ENCODE measurements around the gene MUC7. TPM values are rescaled to one million over a fixed set of nuclear protein-coding genes. Genes with fewer than 3 reads are reported as not detected.
A peak's percentile ranks its signal among the peaks of the same experiment; 100 is the strongest.
"Not testable (repeated sequence)": the region's sequence is repeated elsewhere in the genome, so short reads cannot be mapped to it uniquely, and the experiment has no call there.

Gene MUC7
- total RNA-seq, result not detected

GRCh38 chr4:70471897-70472296 is at the start of gene MUC7:
MUC7 (plus strand) TSS chr4:70472197; CDS start chr4:70474022, 1,825 bp downstream.
- H3K4me1 Mint-ChIP-seq (ENCODE audit: low read depth), result no peaks in the 10 kb centered on the region

DNA sequence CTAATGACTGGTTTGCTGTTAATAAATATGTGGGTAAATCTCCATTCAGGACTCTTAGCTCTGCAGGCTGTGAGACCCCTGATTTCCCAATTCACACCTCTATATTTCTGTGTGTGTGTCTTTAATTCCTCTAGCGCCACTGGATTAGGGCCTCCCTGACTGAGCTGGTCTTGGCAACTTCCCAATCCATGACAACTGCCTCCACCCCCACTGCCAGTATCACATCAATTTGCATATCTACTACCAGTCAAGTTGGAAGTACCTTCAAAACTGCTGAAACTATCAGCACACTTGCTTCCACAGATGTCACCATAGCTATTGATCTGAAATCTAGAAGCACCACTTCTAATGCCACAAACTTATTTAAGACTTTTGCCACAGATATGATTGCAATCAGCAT is 46.7 kb upstream of the MUC7 start:
- no peak for DNase-seq
- no peaks in the 10 kb centered on the region for H3K4me1 Mint-ChIP-seq (ENCODE audit: low read depth)
- H3K4me3 Mint-ChIP-seq, result no peak overlapping the region
- no peaks in the 10 kb centered on the region for H3K36me3 Mint-ChIP-seq (ENCODE audit: insufficient read depth)
- ATAC-seq, result no peak
- H3K27me3 Mint-ChIP-seq (ENCODE audit: low read depth), result peaks cover 2% of the 10 kb centered on the region
- no peaks in the 10 kb centered on the region for H3K9me3 Mint-ChIP-seq

More at GRCh38 chr4:70471897-70472296, at the start of gene MUC7:
- no peak for ATAC-seq
- Mint-ChIP-seq H3K36me3 (ENCODE audit: insufficient read depth) (no peaks in the 10 kb centered on the region), H3K4me3 (no peak within 1 kb of the TSS), H3K27me3 (ENCODE audit: low read depth) (no peaks in the 10 kb centered on the region), H3K9me3 (peaks cover 3% of the 10 kb centered on the region)
- no peak for DNase-seq

GRCh38 chr4:70426789-70427188 is 45.2 kb upstream of the MUC7 start:
- Mint-ChIP-seq H3K9me3 (no peaks in the 10 kb centered on the region), H3K4me3 (no peak overlapping the region), H3K4me1 (ENCODE audit: low read depth) (no peaks in the 10 kb centered on the region), H3K27me3 (ENCODE audit: low read depth) (peaks cover 2% of the 10 kb centered on the region), H3K36me3 (ENCODE audit: insufficient read depth) (no peaks in the 10 kb centered on the region)
- DNase-seq (no peak), ATAC-seq (no peak)

GRCh38 chr4:70437197-70437596 is 34.8 kb upstream of the MUC7 start:
- Mint-ChIP-seq H3K9me3 (no peaks in the 10 kb centered on the region), H3K4me3 (no peak overlapping the region), H3K27me3 (ENCODE audit: low read depth) (peaks cover 8% of the 10 kb centered on the region), H3K4me1 (ENCODE audit: low read depth) (no peaks in the 10 kb centered on the region), H3K36me3 (ENCODE audit: insufficient read depth) (no peaks in the 10 kb centered on the region)
- DNase-seq (no peak), ATAC-seq (no peak)

DNA sequence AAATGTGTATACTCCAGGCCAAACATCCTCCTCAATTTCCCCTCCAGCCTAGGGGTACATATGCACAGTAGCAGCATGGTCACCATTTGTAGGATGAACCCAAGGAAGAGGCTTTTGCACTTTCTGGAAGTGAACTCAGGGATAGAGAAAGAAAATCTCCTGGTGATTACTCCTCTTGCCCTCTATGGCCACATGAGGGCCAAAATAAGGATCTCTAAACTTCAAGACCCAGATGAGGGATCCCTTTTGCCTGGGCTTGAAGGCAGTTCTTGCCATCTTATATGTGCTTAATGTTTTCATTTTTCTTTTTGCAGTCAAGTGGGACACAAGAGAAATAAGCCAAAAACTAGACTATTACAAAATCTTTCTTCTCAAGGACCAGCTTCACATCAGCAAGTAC is 29.5 kb upstream of the MUC7 start:
- ATAC-seq, result no peak
- no peaks in the 10 kb centered on the region for H3K36me3 Mint-ChIP-seq (ENCODE audit: insufficient read depth)
- peaks cover 8% of the 10 kb centered on the region for H3K27me3 Mint-ChIP-seq (ENCODE audit: low read depth)
- DNase-seq, result no peak
- no peaks in the 10 kb centered on the region for H3K9me3 Mint-ChIP-seq
- H3K4me3 Mint-ChIP-seq, result no peak overlapping the region
- H3K4me1 Mint-ChIP-seq (ENCODE audit: low read depth), result no peaks in the 10 kb centered on the region

GRCh38 chr4:70443329-70443728 is 28.7 kb upstream of the MUC7 start:
- DNase-seq (no peak), ATAC-seq (no peak)
- no peaks in the 10 kb centered on the region for H3K36me3 Mint-ChIP-seq (ENCODE audit: insufficient read depth)
- H3K27me3 Mint-ChIP-seq (ENCODE audit: low read depth), result peaks cover 8% of the 10 kb centered on the region
- H3K4me3 Mint-ChIP-seq, result no peak overlapping the region
- H3K4me1 Mint-ChIP-seq (ENCODE audit: low read depth), result no peaks in the 10 kb centered on the region
- H3K9me3 Mint-ChIP-seq, result no peaks in the 10 kb centered on the region

GRCh38 chr4:70449220-70449619 is 22.8 kb upstream of the MUC7 start:
- H3K9me3 Mint-ChIP-seq, result peaks cover 6% of the 10 kb centered on the region
- H3K27me3 Mint-ChIP-seq (ENCODE audit: low read depth), result no peaks in the 10 kb centered on the region
- no peaks in the 10 kb centered on the region for H3K36me3 Mint-ChIP-seq (ENCODE audit: insufficient read depth)
- ATAC-seq (no peak), DNase-seq (no peak)
- no peaks in the 10 kb centered on the region for H3K4me1 Mint-ChIP-seq (ENCODE audit: low read depth)
- H3K4me3 Mint-ChIP-seq, result no peak overlapping the region

DNA sequence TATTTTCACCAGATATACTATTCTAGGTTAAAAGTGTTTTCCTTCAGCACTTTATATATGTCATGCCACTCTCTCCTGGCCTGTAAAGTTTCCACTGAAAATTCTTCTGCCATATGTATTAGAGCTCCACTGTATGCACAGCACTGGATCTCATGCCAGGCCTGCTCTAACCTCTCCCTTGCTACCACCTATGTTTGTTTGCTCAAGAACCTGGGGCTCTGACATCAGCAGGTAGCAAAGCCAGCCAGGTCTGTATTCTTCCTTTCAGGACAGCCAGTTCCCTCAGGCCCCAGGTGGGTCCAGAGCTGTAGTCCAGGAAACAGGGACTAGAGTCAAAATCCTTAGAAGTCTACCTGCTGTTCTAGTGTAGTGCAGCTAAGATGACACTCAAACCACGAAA is 19.1 kb upstream of the MUC7 start:
- Mint-ChIP-seq H3K4me3 (no peak overlapping the region), H3K36me3 (ENCODE audit: insufficient read depth) (no peaks in the 10 kb centered on the region), H3K9me3 (peaks cover 6% of the 10 kb centered on the region), H3K4me1 (ENCODE audit: low read depth) (no peaks in the 10 kb centered on the region), H3K27me3 (ENCODE audit: low read depth) (no peaks in the 10 kb centered on the region)
- ATAC-seq (no peak), DNase-seq (no peak)

DNA sequence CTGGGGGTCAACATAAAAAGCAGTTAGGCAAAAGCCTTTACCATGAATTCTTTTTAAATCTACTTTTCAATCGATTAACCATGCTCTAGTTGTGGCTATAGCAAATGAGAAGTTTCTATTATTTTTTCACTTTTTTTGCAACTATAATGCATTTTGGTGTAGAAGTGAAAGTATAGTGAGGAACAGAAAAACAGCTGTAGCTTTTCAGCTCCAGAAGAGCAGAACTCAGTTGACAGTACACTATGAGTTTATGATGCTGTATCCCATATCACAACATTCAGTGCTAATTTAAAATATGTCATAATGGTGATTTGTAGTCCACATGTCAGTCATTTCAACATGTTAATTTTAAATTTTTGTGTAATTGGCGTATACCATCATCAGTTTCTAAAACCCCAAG is 8.7 kb upstream of the MUC7 start:
- Mint-ChIP-seq H3K36me3 (ENCODE audit: insufficient read depth) (no peaks in the 10 kb centered on the region), H3K27me3 (ENCODE audit: low read depth) (peaks cover 3% of the 10 kb centered on the region), H3K4me1 (ENCODE audit: low read depth) (no peaks in the 10 kb centered on the region), H3K4me3 (no peak overlapping the region), H3K9me3 (peaks cover 3% of the 10 kb centered on the region)
- DNase-seq (no peak), ATAC-seq (no peak)

- Mint-ChIP-seq H3K27me3 (ENCODE audit: low read depth) (peaks cover 2% of the 10 kb centered on the region), H3K4me3 (no peak overlapping the region), H3K4me1 (ENCODE audit: low read depth) (no peaks in the 10 kb centered on the region), H3K36me3 (ENCODE audit: insufficient read depth) (no peaks in the 10 kb centered on the region), H3K9me3 (no peaks in the 10 kb centered on the region)
- DNase-seq, result no peak
- no peak for ATAC-seq
These were observed 1.7 kb downstream of the MUC7 start for GRCh38 chr4:70473679-70474078.

GRCh38 chr4:70488748-70489147 is 16.8 kb downstream of the MUC7 start:
- DNase-seq, result no peak
- H3K4me3 Mint-ChIP-seq, result no peak overlapping the region
- no peak for ATAC-seq
- no peaks in the 10 kb centered on the region for H3K27me3 Mint-ChIP-seq (ENCODE audit: low read depth)
- H3K9me3 Mint-ChIP-seq, result no peaks in the 10 kb centered on the region
- H3K4me1 Mint-ChIP-seq (ENCODE audit: low read depth), result no peaks in the 10 kb centered on the region
- H3K36me3 Mint-ChIP-seq (ENCODE audit: insufficient read depth), result no peaks in the 10 kb centered on the region

DNA sequence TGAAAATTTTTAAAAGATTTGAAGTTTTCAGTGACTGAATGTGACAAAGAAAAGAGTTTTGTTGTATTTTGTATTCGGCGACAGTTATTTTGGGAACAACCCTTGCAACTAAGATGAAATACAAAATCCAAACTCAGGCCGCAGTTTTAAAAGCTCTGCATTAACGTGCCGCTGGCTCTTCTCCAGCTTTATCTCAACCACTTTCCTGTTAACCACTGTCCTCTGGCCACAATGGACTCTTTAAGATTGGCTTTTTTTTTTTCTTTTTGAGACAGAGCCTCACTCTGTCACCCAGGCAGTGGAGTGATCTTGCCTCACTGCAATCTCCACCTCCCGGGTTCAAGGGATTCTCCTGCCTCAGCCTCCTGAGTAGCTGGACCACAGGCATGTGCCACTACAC is 24.2 kb downstream of the MUC7 start:
- H3K36me3 Mint-ChIP-seq (ENCODE audit: insufficient read depth), result no peaks in the 10 kb centered on the region
- DNase-seq (no peak), ATAC-seq (no peak)
- H3K27me3 Mint-ChIP-seq (ENCODE audit: low read depth), result peaks cover 8% of the 10 kb centered on the region
- no peaks in the 10 kb centered on the region for H3K9me3 Mint-ChIP-seq
- H3K4me3 Mint-ChIP-seq, result no peak overlapping the region
- H3K4me1 Mint-ChIP-seq (ENCODE audit: low read depth), result no peaks in the 10 kb centered on the region

DNA sequence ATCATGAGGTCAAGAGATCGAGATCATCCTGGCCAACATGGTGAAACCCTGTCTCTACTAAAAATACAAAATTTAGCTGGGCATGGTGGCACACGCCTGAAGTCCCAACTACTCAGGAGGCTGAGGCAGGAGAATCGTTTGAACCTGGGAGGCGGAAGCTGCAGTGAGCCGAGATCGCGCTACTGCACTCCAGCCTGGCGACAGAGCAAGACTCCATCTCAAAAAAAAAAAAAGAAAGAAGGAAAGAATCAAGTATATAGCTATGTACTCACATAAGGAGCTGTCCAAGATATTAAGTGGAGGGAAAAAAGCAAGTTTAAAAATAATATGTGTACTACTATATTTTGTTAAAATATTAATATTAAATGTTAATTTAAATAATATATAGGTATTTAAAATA is 29.8 kb downstream of the MUC7 start:
- H3K27me3 Mint-ChIP-seq (ENCODE audit: low read depth); H3K4me3 Mint-ChIP-seq; ATAC-seq; H3K4me1 Mint-ChIP-seq (ENCODE audit: low read depth); DNase-seq; H3K9me3 Mint-ChIP-seq; H3K36me3 Mint-ChIP-seq (ENCODE audit: insufficient read depth): not testable (repeated sequence)

DNA sequence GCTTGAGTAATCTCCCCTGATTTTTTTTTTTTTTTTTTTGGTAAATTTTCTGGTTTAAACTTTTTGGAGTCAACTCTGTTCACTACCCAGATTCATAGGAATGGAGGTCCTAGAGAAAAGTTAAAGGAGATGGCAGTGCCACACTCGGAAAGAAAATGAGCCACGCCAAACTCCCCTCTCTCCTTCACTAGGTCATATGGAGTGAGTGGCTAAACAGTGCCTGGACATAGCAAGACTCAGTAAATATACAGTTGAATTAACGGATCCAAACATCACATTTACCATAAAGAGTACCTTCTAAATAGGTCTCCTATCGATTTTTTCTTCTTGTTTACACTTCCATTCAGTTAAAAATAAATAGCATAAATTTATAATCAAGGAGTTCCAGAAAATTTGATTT is 32.7 kb downstream of the MUC7 start:
- Mint-ChIP-seq H3K27me3 (ENCODE audit: low read depth) (no peaks in the 10 kb centered on the region), H3K9me3 (no peaks in the 10 kb centered on the region), H3K4me3 (no peak overlapping the region), H3K4me1 (ENCODE audit: low read depth) (no peaks in the 10 kb centered on the region), H3K36me3 (ENCODE audit: insufficient read depth) (no peaks in the 10 kb centered on the region)
- no peak for DNase-seq
- no peak for ATAC-seq

- H3K36me3 Mint-ChIP-seq (ENCODE audit: insufficient read depth), result no peaks in the 10 kb centered on the region
- H3K27me3 Mint-ChIP-seq (ENCODE audit: low read depth), result no peaks in the 10 kb centered on the region
- H3K9me3 Mint-ChIP-seq, result no peaks in the 10 kb centered on the region
- DNase-seq, result peak; percentile 33
- H3K4me1 Mint-ChIP-seq (ENCODE audit: low read depth), result no peaks in the 10 kb centered on the region
- no peak overlapping the region for H3K4me3 Mint-ChIP-seq
- ATAC-seq, result peak in 1 of 2 donors; percentile 58
These were observed 33.3 kb downstream of the MUC7 start for GRCh38 chr4:70505151-70505748.

- Mint-ChIP-seq H3K4me3 (no peak overlapping the region), H3K27me3 (ENCODE audit: low read depth) (no peaks in the 10 kb centered on the region), H3K36me3 (ENCODE audit: insufficient read depth) (no peaks in the 10 kb centered on the region), H3K4me1 (ENCODE audit: low read depth) (no peaks in the 10 kb centered on the region), H3K9me3 (no peaks in the 10 kb centered on the region)
- ATAC-seq (no peak), DNase-seq (no peak)
These were observed 36.8 kb downstream of the MUC7 start for GRCh38 chr4:70508801-70509200.
